ENCODE data around the gene PYGO1.

PYGO1 gene

GRCh38 chr15:55628369-55628730, 40.2 kb upstream of the PYGO1 start:
- H3K27me3 ChIP-seq (ENCODE audit: insufficient read depth, poor library complexity, severe bottlenecking), result no peaks in the 10 kb centered on the region
- ATAC-seq (ENCODE audit: low read depth) (no peak), DNase-seq (ENCODE audit: low spot score) (no peak)
- H3K4me3 ChIP-seq (ENCODE audit: severe bottlenecking), result no peak overlapping the region
- H3K27ac ChIP-seq (ENCODE audit: poor library complexity, severe bottlenecking), result peak overlapping the region; percentile 26
- TF ChIP-seq, protein P1, sequence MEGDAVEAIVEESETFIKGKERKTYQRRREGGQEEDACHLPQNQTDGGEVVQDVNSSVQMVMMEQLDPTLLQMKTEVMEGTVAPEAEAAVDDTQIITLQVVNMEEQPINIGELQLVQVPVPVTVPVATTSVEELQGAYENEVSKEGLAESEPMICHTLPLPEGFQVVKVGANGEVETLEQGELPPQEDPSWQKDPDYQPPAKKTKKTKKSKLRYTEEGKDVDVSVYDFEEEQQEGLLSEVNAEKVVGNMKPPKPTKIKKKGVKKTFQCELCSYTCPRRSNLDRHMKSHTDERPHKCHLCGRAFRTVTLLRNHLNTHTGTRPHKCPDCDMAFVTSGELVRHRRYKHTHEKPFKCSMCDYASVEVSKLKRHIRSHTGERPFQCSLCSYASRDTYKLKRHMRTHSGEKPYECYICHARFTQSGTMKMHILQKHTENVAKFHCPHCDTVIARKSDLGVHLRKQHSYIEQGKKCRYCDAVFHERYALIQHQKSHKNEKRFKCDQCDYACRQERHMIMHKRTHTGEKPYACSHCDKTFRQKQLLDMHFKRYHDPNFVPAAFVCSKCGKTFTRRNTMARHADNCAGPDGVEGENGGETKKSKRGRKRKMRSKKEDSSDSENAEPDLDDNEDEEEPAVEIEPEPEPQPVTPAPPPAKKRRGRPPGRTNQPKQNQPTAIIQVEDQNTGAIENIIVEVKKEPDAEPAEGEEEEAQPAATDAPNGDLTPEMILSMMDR (IDR thresholded peaks at IDR 0.05; ENCODE audit: poor library complexity, severe bottlenecking), result no peak
- peaks cover 10% of the 10 kb centered on the region for H3K4me1 ChIP-seq (ENCODE audit: insufficient read depth, poor library complexity, severe bottlenecking)
- no peaks in the 10 kb centered on the region for H3K9me3 ChIP-seq (ENCODE audit: severe bottlenecking)
- no peaks in the 10 kb centered on the region for H3K36me3 ChIP-seq (ENCODE audit: low read depth)

DNA sequence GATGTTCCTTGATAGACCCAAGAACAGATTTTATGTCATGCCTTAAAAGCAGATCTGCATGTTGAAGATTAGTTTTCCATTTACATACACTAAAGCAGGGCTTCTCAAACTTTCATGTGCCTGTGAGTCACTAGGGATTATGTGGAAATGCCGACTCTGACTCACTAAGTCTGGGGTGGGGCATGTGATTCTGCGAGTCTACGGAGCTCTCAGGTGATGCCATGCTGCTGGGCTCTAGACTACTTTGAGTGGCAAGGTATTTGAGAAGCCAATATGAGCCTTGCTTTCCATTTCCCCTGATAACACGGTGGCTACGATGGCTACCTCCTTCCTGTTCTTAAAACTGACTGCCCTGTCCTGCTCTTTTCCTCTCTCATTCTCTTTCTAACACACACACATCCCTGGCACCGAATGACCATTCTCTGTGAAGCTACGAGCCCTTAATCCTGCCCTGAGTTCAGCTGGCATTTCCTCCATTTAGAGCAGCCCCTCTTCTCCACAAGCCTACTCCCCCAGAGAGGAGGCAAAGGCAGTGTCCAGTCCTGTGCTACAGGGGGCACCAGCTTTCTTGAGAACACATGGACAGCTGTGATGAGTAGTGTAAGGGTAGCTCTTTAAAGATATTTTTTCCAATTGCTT, 39.7 kb upstream of the PYGO1 start:
- TF ChIP-seq, protein P1 (IDR thresholded peaks at IDR 0.05; ENCODE audit: poor library complexity, severe bottlenecking), result no peak
- Histone ChIP-seq H3K4me3 (ENCODE audit: severe bottlenecking) (no peak overlapping the region), H3K27ac (ENCODE audit: poor library complexity, severe bottlenecking) (peak overlapping the region; percentile 26), H3K9me3 (ENCODE audit: severe bottlenecking) (no peaks in the 10 kb centered on the region), H3K36me3 (ENCODE audit: low read depth) (no peaks in the 10 kb centered on the region), H3K4me1 (ENCODE audit: insufficient read depth, poor library complexity, severe bottlenecking) (peaks cover 10% of the 10 kb centered on the region), H3K27me3 (ENCODE audit: insufficient read depth, poor library complexity, severe bottlenecking) (no peaks in the 10 kb centered on the region)
- ATAC-seq (ENCODE audit: low read depth), result peak; percentile 100
- DNase-seq (ENCODE audit: low spot score), result peak; percentile 93

DNA sequence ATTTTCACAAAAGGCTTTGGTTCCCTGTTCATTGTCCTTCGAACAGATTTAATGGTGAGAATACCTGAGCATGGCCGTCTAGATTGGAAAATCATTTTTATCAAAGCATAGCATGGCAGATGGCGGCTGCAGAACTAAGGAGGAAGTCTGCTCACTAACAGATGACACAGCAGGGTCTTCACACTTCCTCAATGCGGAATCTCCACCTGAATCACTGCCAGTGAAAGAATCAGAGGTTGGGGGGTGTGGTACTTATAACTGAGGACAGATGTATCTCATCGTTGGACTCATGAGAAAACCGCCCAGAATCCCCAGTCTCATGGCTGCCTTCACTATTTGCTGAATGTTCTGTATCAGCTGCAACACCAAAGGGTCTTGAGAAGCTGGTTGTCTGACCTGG, 31.6 kb upstream of the PYGO1 start:
- H3K27ac ChIP-seq (ENCODE audit: poor library complexity, severe bottlenecking), result no peak overlapping the region

DNA sequence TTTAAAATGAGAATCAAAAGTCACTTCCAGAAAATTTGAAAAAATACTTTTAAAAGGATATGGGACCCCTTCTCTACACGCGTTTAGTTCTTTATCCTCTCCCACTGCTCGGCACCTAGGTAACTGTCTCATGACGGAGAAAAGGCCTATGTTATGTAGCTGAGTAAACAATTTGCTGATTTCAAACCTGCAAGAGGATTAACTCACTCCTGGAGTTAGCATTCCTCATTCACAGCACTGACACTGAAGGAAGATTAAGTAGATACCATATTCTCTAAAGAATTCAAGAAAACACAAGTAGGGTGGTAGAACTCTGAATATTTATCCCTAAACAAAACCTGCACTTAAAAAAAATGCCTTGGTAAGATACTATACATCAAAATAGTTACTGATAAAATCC, 30.2 kb upstream of the PYGO1 start:
- H3K9me3 ChIP-seq (ENCODE audit: severe bottlenecking), result no peaks in the 10 kb centered on the region
- H3K4me3 ChIP-seq (ENCODE audit: severe bottlenecking), result no peak overlapping the region
- H3K36me3 ChIP-seq (ENCODE audit: low read depth), result no peaks in the 10 kb centered on the region
- no peaks in the 10 kb centered on the region for H3K4me1 ChIP-seq (ENCODE audit: insufficient read depth, poor library complexity, severe bottlenecking)
- H3K27me3 ChIP-seq (ENCODE audit: insufficient read depth, poor library complexity, severe bottlenecking), result no peaks in the 10 kb centered on the region
- no peak for ATAC-seq (ENCODE audit: low read depth)
- TF ChIP-seq, protein P1 (IDR thresholded peaks at IDR 0.05; ENCODE audit: poor library complexity, severe bottlenecking), result no peak
- no peak for DNase-seq (ENCODE audit: low spot score)
- no peak overlapping the region for H3K27ac ChIP-seq (ENCODE audit: poor library complexity, severe bottlenecking)

More for the DNA sequence above, 31.6 kb upstream of the PYGO1 start:
- TF ChIP-seq, protein P1 (IDR thresholded peaks at IDR 0.05; ENCODE audit: poor library complexity, severe bottlenecking), result no peak
- no peaks in the 10 kb centered on the region for H3K27me3 ChIP-seq (ENCODE audit: insufficient read depth, poor library complexity, severe bottlenecking)
- no peak for ATAC-seq (ENCODE audit: low read depth)
- H3K9me3 ChIP-seq (ENCODE audit: severe bottlenecking), result no peaks in the 10 kb centered on the region
- DNase-seq (ENCODE audit: low spot score), result no peak
- H3K36me3 ChIP-seq (ENCODE audit: low read depth), result no peaks in the 10 kb centered on the region
- H3K4me1 ChIP-seq (ENCODE audit: insufficient read depth, poor library complexity, severe bottlenecking), result no peaks in the 10 kb centered on the region
- no peak overlapping the region for H3K4me3 ChIP-seq (ENCODE audit: severe bottlenecking)

GRCh38 chr15:55615445-55615844, 27.3 kb upstream of the PYGO1 start:
- DNase-seq (ENCODE audit: low spot score) (no peak), ATAC-seq (ENCODE audit: low read depth) (no peak)
- H3K36me3 ChIP-seq (ENCODE audit: low read depth), result no peaks in the 10 kb centered on the region
- H3K27ac ChIP-seq (ENCODE audit: poor library complexity, severe bottlenecking), result no peak overlapping the region
- no peak overlapping the region for H3K4me3 ChIP-seq (ENCODE audit: severe bottlenecking)
- H3K9me3 ChIP-seq (ENCODE audit: severe bottlenecking), result no peaks in the 10 kb centered on the region
- TF ChIP-seq, protein P1 (IDR thresholded peaks at IDR 0.05; ENCODE audit: poor library complexity, severe bottlenecking), result no peak
- H3K4me1 ChIP-seq (ENCODE audit: insufficient read depth, poor library complexity, severe bottlenecking), result no peaks in the 10 kb centered on the region
- no peaks in the 10 kb centered on the region for H3K27me3 ChIP-seq (ENCODE audit: insufficient read depth, poor library complexity, severe bottlenecking)

Data from RWPE2 (cell line).